PC-9 (cell line): ENCODE data around the gene TBL1XR1. TPM values are rescaled to one million over a fixed set of nuclear protein-coding genes. Genes with fewer than 3 reads are reported as not detected.

Source experiments
- BruUV-seq: library from RNA; stranded (reverse); fragments of 400-500 nt; replicated peaks from 2 replicates; lab custom pipeline; 2021; lab: Mats Ljungman, UMichigan
- CTCF ChIA-PET: fragments of 300-600 bp; sonication (Branson Sonifier 250); formaldehyde crosslinking; loops from one replicate; lab custom pipeline; 2022; ENCODE audit warnings: antibody characterized with exemption; lab: Charles Lee
- POLR2A ChIA-PET: fragments of 300-600 bp; sonication (Branson Sonifier 250); formaldehyde crosslinking; loops from one replicate; lab custom pipeline; 2022; ENCODE audit warnings: antibody characterized with exemption; ENCODE audit not compliant: unreplicated experiment; lab: Charles Lee
- DNase-seq, 2 experiments: peaks; one replicate each; pipeline versions ENCODE4 v3.0.0 to v3.0.0-alpha.2; 2015 to 2022; ENCODE audit warnings: mixed read lengths in 1 of 2
- H2AFZ ChIP-seq: fragments of 200-600 bp; sonication (generic); 2 replicates; pipeline ENCODE4 v1.8.1; 2017; ENCODE audit warnings: antibody characterized with exemption
- H3F3A ChIP-seq: fragments of 200-600 bp; sonication (generic); 2 replicates; pipeline ENCODE4 v1.8.1; 2017; ENCODE audit warnings: antibody characterized with exemption, mild to moderate bottlenecking, low read depth; ENCODE audit not compliant: insufficient read depth
- H3K27ac ChIP-seq: fragments of 200-600 bp; sonication (generic); 2 replicates; pipeline ENCODE4 v1.6.1; 2016; ENCODE audit warnings: mixed run types
- H3K27me3 ChIP-seq: fragments of 200-600 bp; sonication (generic); 2 replicates; pipeline ENCODE4 v1.6.1; 2016; ENCODE audit warnings: low read depth, mixed run types; ENCODE audit not compliant: insufficient read depth
- H3K36me3 ChIP-seq: fragments of 200-600 bp; sonication (generic); 2 replicates; pipeline ENCODE4 v1.6.1; 2016; ENCODE audit warnings: low read depth, mixed run types
- H3K4me1 ChIP-seq: fragments of 200-600 bp; sonication (generic); replicated peaks from 2 replicates; pipeline ENCODE4 v1.6.1; 2016; ENCODE audit warnings: mixed run types; ENCODE audit not compliant: insufficient read depth
- H3K4me2 ChIP-seq: fragments of 200-600 bp; sonication (generic); 2 replicates; pipeline ENCODE4 v1.6.1; 2017; ENCODE audit warnings: mixed run types
- H3K4me3 ChIP-seq: fragments of 200-600 bp; sonication (generic); 2 replicates; pipeline ENCODE4 v1.6.1; 2016; ENCODE audit warnings: mixed run types
- H3K79me2 ChIP-seq: fragments of 200-600 bp; sonication (generic); 2 replicates; pipeline ENCODE4 v1.6.1; 2017; ENCODE audit warnings: low read depth, mixed run types
- H3K9me2 ChIP-seq: fragments of 200-600 bp; sonication (generic); 2 replicates; pipeline ENCODE4 v1.8.1; 2017; ENCODE audit warnings: mild to moderate bottlenecking; ENCODE audit not compliant: insufficient read depth
- H3K9me3 ChIP-seq: fragments of 200-600 bp; sonication (generic); 2 replicates; pipeline ENCODE4 v1.8.1; 2016; ENCODE audit warnings: low read depth; ENCODE audit not compliant: insufficient read depth
- H4K20me1 ChIP-seq: fragments of 200-600 bp; sonication (generic); 2 replicates; pipeline ENCODE4 v1.8.1; 2017; ENCODE audit not compliant: insufficient read depth
- EZH2 ChIP-seq: fragments of 200-600 bp; sonication (generic); IDR thresholded peaks from 2 replicates; pipeline ENCODE4 v1.8.0; 2017; ENCODE audit warnings: antibody characterized with exemption, low read depth
- intact Hi-C: fragments of 100-400 bp; cut with micrococcal nuclease; formaldehyde crosslinking; loops from one replicate; pipeline ENCODE4 v1.10.0; 2022; ENCODE audit not compliant: unreplicated experiment
- total RNA-seq: library from RNA; stranded (reverse); gene quantifications from 2 replicates; pipeline ENCODE4 v1.2.3, GENCODE V29; 2021
- TF ChIP-seq, protein P1 (sequence below): fragments of 200-600 bp; sonication (generic); conservative IDR thresholded peaks from 2 replicates; pipeline ENCODE4 v1.6.1; 2017; ENCODE audit warnings: mixed run types, antibody characterized with exemption, mild to moderate bottlenecking, moderate library complexity

Gene TBL1XR1
- total RNA-seq, 1 experiment from 2014 or later, result 243 TPM

DNA sequence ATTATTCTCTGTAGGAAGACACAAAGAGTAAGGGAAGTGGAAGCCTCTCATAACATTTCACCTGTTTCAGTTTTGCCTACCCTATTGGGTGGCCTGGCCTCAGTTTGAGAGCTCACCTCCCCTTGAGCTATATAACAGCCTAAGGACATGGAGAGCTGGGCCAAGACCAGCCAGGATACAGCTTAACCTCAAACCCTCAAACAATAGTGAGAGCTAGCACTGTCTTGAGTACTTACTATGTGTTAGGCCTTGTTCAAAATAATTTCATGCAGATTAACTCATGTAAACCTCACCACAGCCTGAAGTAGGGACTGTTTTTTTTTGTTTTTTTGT, 15.0 kb upstream of the TBL1XR1 start:
- no peaks in the 10 kb centered on the region for H3K27me3 ChIP-seq
- TF ChIP-seq, protein P1, sequence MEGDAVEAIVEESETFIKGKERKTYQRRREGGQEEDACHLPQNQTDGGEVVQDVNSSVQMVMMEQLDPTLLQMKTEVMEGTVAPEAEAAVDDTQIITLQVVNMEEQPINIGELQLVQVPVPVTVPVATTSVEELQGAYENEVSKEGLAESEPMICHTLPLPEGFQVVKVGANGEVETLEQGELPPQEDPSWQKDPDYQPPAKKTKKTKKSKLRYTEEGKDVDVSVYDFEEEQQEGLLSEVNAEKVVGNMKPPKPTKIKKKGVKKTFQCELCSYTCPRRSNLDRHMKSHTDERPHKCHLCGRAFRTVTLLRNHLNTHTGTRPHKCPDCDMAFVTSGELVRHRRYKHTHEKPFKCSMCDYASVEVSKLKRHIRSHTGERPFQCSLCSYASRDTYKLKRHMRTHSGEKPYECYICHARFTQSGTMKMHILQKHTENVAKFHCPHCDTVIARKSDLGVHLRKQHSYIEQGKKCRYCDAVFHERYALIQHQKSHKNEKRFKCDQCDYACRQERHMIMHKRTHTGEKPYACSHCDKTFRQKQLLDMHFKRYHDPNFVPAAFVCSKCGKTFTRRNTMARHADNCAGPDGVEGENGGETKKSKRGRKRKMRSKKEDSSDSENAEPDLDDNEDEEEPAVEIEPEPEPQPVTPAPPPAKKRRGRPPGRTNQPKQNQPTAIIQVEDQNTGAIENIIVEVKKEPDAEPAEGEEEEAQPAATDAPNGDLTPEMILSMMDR, result no peak
- TF ChIP-seq EZH2, result no peak
- no peaks in the 10 kb centered on the region for H3K9me3 ChIP-seq
- H4K20me1 ChIP-seq, result no peaks in the 10 kb centered on the region
- no peak overlapping the region for H2AFZ ChIP-seq
- H3K4me2 ChIP-seq, result no peak overlapping the region
- POLR2A ChIA-PET, result interaction anchor here (0.5 kb wide), 1 partner anchor 68 kb away, joined by 3 read pairs; no protein-coding TSS in a partner anchor
- 0 out of 2 replicates have a peak, but pooled peaks cover 6% of the 10 kb centered on the region for H3F3A ChIP-seq
- BruUV-seq, result no TSS peak
- H3K4me3 ChIP-seq, result no peak overlapping the region
- no peaks in the 10 kb centered on the region for H3K9me2 ChIP-seq
- no peaks in the 10 kb centered on the region for H3K36me3 ChIP-seq
- no peak for DNase-seq
- H3K4me1 ChIP-seq, result no peaks in the 10 kb centered on the region
- intact Hi-C loops, result no loop called here
- CTCF ChIA-PET, result no interaction called here
- H3K79me2 ChIP-seq, result no peaks in the 10 kb centered on the region
- H3K27ac ChIP-seq, result no peak overlapping the region

DNA sequence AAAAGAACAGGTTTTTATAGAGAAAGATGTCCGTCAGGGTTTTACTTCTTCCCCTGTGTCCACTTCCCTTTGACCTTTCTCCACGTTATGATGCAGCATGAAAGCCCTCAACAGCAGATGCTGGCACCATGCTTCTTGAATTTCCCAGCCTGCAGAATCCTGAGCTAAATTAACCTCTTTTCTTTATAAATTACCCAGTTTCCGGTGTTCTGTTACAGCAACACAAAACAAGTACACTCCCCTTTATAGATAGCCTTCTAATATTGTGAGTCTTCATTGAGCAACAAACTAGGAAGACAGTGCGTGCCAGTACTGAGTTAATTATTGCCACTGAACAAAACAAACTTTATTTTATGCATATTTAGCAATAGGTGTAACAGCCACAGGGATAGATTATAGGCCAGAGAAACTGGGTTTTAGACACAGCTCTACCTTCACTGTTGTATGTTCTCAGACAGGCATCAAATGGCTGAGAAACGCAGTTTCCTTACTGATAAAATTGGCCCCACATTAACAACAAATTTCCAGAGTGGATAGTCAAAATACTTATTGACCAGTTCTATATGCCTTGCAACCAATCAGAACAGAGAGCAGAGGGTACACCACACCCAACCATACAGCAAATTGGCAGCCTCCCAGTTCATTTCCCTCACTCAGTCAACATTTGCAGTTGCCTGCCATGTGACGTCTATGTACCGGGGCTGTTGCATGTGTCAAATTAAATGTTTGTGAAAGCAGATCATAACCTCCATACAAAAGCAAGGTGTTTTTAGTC, 14.4 kb upstream of the TBL1XR1 start:
- no TSS peak for BruUV-seq
- no peak overlapping the region for H3K4me2 ChIP-seq
- no peak overlapping the region for H2AFZ ChIP-seq
- TF ChIP-seq, protein P1, result no peak
- no peak for TF ChIP-seq EZH2
- CTCF ChIA-PET, result no interaction called here
- no peak overlapping the region for H3K27ac ChIP-seq
- H3K79me2 ChIP-seq, result no peaks in the 10 kb centered on the region
- no peak overlapping the region for H3K4me3 ChIP-seq
- intact Hi-C loops, result no loop called here
- H3K9me2 ChIP-seq, result no peaks in the 10 kb centered on the region
- no peaks in the 10 kb centered on the region for H3K9me3 ChIP-seq
- H3K27me3 ChIP-seq, result no peaks in the 10 kb centered on the region
- no peak for DNase-seq
- no peaks in the 10 kb centered on the region for H3K4me1 ChIP-seq
- 0 out of 2 replicates have a peak, but pooled peaks cover 6% of the 10 kb centered on the region for H3F3A ChIP-seq
- no peaks in the 10 kb centered on the region for H4K20me1 ChIP-seq
- no peaks in the 10 kb centered on the region for H3K36me3 ChIP-seq
- POLR2A ChIA-PET, result no interaction called here

DNA sequence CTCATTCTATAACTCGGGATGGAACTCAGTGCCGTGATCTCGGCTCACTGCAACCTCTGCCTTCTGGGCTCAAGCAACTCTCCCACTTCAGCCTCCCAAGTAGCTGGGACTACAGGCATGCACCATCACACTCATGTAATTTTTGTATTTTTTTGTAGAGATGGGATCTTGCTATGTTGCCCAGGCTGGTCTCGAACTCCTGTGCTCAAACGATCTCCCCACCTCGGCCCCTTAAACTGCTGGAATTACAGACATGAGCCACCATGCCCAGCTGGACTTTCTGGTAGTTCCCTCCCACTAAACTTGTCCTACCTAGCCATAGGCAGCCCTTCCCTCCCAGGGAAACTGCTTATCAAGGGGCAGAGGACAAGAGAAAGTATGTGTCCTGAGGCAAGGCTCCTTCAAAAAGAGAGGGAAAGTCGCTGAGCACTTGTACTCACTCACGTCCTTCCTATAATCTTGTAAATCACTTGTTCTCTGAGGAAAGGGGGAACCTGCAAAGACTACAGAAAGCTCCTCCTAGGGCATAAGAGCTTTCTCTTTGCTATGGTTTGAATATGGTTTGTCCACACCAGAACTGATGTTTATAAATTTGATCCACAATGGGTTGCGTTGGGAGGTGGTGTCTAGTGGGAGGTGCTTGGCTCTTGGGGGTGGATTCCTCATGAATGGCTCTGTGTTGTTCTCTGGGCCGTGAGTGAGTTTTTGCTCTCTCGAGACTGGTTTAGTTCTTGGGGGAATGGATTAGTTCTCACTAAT, 13.6 kb upstream of the TBL1XR1 start:
- no peak overlapping the region for H3K4me2 ChIP-seq
- no peaks in the 10 kb centered on the region for H3K9me3 ChIP-seq
- H3F3A ChIP-seq, result 0 out of 2 replicates have a peak, but pooled peaks cover 6% of the 10 kb centered on the region
- no peaks in the 10 kb centered on the region for H3K79me2 ChIP-seq
- intact Hi-C loops, result no loop called here
- TF ChIP-seq, protein P1, result no peak
- TF ChIP-seq EZH2, result no peak
- H2AFZ ChIP-seq, result no peak overlapping the region
- H3K36me3 ChIP-seq, result no peaks in the 10 kb centered on the region
- H3K9me2 ChIP-seq, result no peaks in the 10 kb centered on the region
- ChIA-PET POLR2A (no interaction called here), CTCF (no interaction called here)
- BruUV-seq, result no TSS peak
- no peak for DNase-seq
- H4K20me1 ChIP-seq, result no peaks in the 10 kb centered on the region
- H3K27me3 ChIP-seq, result no peaks in the 10 kb centered on the region
- H3K4me1 ChIP-seq, result no peaks in the 10 kb centered on the region
- no peak overlapping the region for H3K4me3 ChIP-seq
- no peak overlapping the region for H3K27ac ChIP-seq
